NT2/D1 (cell line): ENCODE data around the gene LRMDA.

ENCODE experiments used
- SUZ12 ChIP-seq: IDR thresholded peaks from 2 replicates; pipeline ENCODE4 v1.6.1; 2011; ENCODE audit not compliant: insufficient read length, insufficient read depth; ENCODE audit errors: extremely low read depth
- ZNF274 ChIP-seq: IDR thresholded peaks from 2 replicates; pipeline ENCODE4 v1.6.1; 2011; ENCODE audit warnings: mild to moderate bottlenecking, low read depth, low read length

DNA sequence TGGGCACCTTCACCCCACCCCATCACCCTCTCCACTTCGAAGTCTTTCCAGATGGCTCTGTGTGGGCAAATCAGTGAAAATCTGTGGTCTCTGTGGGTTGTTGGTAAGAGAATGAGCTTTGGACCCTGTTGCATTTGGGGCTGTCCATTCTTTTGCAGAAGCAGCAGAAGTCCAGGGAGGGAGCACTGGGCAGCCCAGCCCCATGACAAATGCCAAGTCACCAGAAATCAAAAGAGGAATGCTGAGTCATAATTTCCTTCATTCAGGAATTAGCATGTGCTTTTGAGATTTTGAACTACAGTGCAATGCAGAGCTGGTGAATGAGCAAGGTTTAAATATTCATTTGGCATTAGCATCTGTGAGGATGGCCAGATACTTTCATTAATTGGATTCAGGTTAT is 556.2 kb downstream of the LRMDA start:
- TF ChIP-seq SUZ12: no peak
- TF ChIP-seq ZNF274: no peak
